Osteocyte (in vitro differentiated cells): ENCODE results near the gene RGS7. TPM values are rescaled to one million over a fixed set of nuclear protein-coding genes. Genes with fewer than 3 reads are reported as not detected.

Source experiments
- DNase-seq: peaks from one replicate; pipeline ENCODE4 v3.0.0; 2021; ENCODE audit warnings: mixed read lengths; ENCODE audit not compliant: unreplicated experiment; ENCODE audit errors: extremely low spot score
- H3K27ac Mint-ChIP-seq: one replicate; pipeline ENCODE4 v1.8.0; 2021; ENCODE audit warnings: mild to moderate bottlenecking, mixed read lengths; ENCODE audit not compliant: unreplicated experiment
- H3K27me3 Mint-ChIP-seq: one replicate; pipeline ENCODE4 v1.8.0; 2021; ENCODE audit warnings: mixed read lengths; ENCODE audit not compliant: unreplicated experiment
- H3K36me3 Mint-ChIP-seq: one replicate; pipeline ENCODE4 v1.8.0; 2021; ENCODE audit warnings: mixed read lengths; ENCODE audit not compliant: unreplicated experiment
- H3K4me1 Mint-ChIP-seq: one replicate; pipeline ENCODE4 v1.8.0; 2021; ENCODE audit warnings: mixed read lengths; ENCODE audit not compliant: unreplicated experiment
- H3K4me3 Mint-ChIP-seq: one replicate; pipeline ENCODE4 v1.8.0; 2021; ENCODE audit warnings: mild to moderate bottlenecking, moderate library complexity, mixed read lengths; ENCODE audit not compliant: unreplicated experiment
- H3K9me3 Mint-ChIP-seq: one replicate; pipeline ENCODE4 v1.8.0; 2021; ENCODE audit warnings: mixed read lengths; ENCODE audit not compliant: unreplicated experiment
- CTCF ChIP-seq: fragments of 200-600 bp; sonication (generic); IDR thresholded peaks from 2 replicates; pipeline ENCODE4 v1.5.0; 2021; ENCODE audit warnings: antibody characterized with exemption, mild to moderate bottlenecking, moderate library complexity
- total RNA-seq: library from RNA; stranded (reverse); gene quantifications from 2 replicates; pipeline ENCODE4 v1.2.1, GENCODE V29; 2021

The RGS7 gene
- total RNA-seq, 1 donor from 2014 or later = 10.9 TPM

GRCh38 chr1:241275981-241276380 is 81.0 kb downstream of the RGS7 start:
- no peak for DNase-seq
- Mint-ChIP-seq H3K27me3 (no peaks in the 10 kb centered on the region), H3K9me3 (peaks cover 34% of the 10 kb centered on the region), H3K27ac (no peak overlapping the region), H3K4me3 (no peak overlapping the region), H3K36me3 (peaks cover 9% of the 10 kb centered on the region), H3K4me1 (peaks cover 8% of the 10 kb centered on the region)
- TF ChIP-seq CTCF = no peak

- H3K9me3 Mint-ChIP-seq = peaks cover 34% of the 10 kb centered on the region
- peaks cover 9% of the 10 kb centered on the region for H3K36me3 Mint-ChIP-seq
- no peaks in the 10 kb centered on the region for H3K27me3 Mint-ChIP-seq
- no peak for DNase-seq
- H3K4me1 Mint-ChIP-seq = peaks cover 8% of the 10 kb centered on the region
- H3K4me3 Mint-ChIP-seq = no peak overlapping the region
- no peak overlapping the region for H3K27ac Mint-ChIP-seq
- no peak for TF ChIP-seq CTCF
Measured at GRCh38 chr1:241275226-241275625, 81.8 kb downstream of the RGS7 start.

GRCh38 chr1:241274693-241275092 is 82.3 kb downstream of the RGS7 start:
- no peak for TF ChIP-seq CTCF
- DNase-seq = no peak
- Mint-ChIP-seq H3K27ac (no peak overlapping the region), H3K9me3 (peaks cover 34% of the 10 kb centered on the region), H3K4me1 (peaks cover 8% of the 10 kb centered on the region), H3K27me3 (no peaks in the 10 kb centered on the region), H3K4me3 (no peak overlapping the region), H3K36me3 (peaks cover 9% of the 10 kb centered on the region)

- H3K27me3 Mint-ChIP-seq = no peaks in the 10 kb centered on the region
- DNase-seq = no peak
- H3K36me3 Mint-ChIP-seq = peaks cover 8% of the 10 kb centered on the region
- H3K9me3 Mint-ChIP-seq = peaks cover 31% of the 10 kb centered on the region
- no peak overlapping the region for H3K4me3 Mint-ChIP-seq
- H3K4me1 Mint-ChIP-seq = peaks cover 8% of the 10 kb centered on the region
- no peak overlapping the region for H3K27ac Mint-ChIP-seq
- TF ChIP-seq CTCF = no peak
Measured at GRCh38 chr1:241272828-241273227, 84.2 kb downstream of the RGS7 start.

GRCh38 chr1:241271427-241271826 is 85.6 kb downstream of the RGS7 start:
- TF ChIP-seq CTCF = no peak
- peaks cover 8% of the 10 kb centered on the region for H3K36me3 Mint-ChIP-seq
- H3K27me3 Mint-ChIP-seq = no peaks in the 10 kb centered on the region
- no peak overlapping the region for H3K27ac Mint-ChIP-seq
- H3K9me3 Mint-ChIP-seq = peaks cover 22% of the 10 kb centered on the region
- no peak for DNase-seq
- H3K4me3 Mint-ChIP-seq = no peak overlapping the region
- peaks cover 5% of the 10 kb centered on the region for H3K4me1 Mint-ChIP-seq
